ENCODE measurements around the gene MYO7B. TPM values are rescaled to one million over a fixed set of nuclear protein-coding genes. Genes with fewer than 3 reads are reported as not detected.

The MYO7B gene
- total RNA-seq, 1 donor from 2014 or later: 0.46 TPM

- intact Hi-C loops (cut with DNase I): loop anchor here (2.0 kb wide), 1 partner anchor 16 kb away; the partner anchor contains the start of gene LIMS2
- ATAC-seq: no peak
- peak; percentile 66 for DNase-seq (ENCODE audit: missing footprints)
Observed at GRCh38 chr2:127658641-127659407, 123.3 kb downstream of the MYO7B start.

DNA sequence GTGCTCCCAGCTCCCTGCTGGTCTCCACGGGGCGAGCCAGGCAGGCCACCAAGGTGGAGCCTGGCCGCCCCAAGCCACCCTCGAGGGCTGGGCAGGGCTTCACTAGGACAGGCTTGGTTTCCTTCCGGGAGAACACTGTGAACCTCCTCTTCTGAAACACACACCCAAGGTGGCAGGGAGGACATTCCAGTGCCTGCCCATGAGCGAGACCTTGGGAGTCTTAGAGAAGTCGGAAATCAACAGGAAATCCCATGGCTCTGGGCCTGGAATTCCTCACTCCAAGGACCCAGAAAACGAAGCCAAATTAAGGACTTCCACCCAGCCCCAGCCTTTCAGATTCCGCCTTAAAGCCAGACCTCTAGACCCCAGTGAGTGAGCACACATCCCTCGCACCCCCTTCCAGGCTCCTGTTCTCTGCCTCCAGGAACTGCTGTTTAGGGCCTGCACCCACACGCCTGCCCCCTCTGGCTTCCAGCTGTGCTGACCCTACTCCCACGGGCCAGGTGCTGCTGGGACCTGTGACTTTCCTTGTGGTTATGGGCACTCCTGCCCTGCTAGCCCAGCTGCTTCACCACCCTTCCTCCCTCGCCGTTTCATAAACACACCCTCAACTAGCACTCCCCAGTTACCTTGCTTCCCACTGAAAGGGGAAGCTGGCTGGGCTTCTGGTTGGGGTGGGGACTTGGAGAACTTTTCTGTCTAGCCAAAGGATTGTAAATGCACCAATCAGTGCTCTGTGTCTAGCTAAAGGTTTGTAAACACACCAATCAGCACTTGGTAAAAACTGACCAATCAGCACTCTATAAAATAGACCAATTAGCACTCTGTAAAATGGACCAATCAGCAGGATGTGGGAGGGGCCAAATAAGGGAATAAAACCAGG lies 124.2 kb downstream of the MYO7B start:
- peak; percentile 64 for DNase-seq (ENCODE audit: missing footprints)
- peak; percentile 24 for ATAC-seq
- intact Hi-C loops (cut with DNase I): loop anchor here (2.0 kb wide), 1 partner anchor 15 kb away; the partner anchor contains the start of gene LIMS2

DNA sequence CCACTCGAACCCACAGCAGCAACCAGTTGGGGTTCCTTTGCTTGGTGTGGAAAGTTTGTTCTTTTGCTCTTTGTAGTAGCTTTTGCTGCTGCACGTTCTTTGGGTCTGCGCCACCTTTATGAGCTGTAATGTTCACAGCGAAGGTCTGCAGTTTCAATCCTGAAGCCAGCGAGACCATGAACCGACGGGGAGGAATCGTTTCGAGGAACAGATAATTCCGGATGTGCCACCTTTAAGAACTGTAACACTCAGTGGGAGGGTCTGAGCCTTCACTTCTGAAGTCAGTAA lies 124.8 kb downstream of the MYO7B start:
- DNase-seq (ENCODE audit: missing footprints): no peak
- ATAC-seq: no peak
- intact Hi-C loops (cut with DNase I): no loop called here

DNA sequence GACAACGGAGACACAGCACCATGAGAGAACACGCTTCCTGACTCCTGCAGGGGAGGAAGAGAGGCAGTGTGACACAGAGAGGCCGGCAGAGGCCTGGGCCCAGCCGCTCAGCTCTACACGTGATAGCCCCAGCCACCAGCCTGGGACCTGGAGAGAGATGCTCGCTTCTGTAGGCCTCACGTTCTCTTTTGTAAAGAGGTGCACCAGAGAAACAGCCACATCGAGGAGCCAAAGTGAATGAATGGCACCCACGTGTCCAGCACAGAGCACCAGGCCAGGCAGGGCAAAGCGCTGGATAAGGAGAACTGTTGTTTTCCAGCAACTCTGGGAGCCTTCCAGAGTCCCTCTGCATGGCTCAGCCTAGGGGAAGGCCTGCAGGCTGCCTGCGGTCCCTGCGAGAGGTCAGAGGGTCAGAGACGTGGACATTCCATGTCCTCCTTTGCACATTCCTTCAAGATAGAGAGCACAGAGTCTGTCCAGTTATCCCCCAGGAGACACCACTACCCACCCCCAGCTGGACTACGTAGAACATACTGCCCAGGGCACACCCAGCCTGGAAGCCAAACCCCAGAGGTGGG lies 125.7 kb downstream of the MYO7B start:
- intact Hi-C loops (cut with DNase I): no loop called here
- ATAC-seq (no peak), DNase-seq (ENCODE audit: missing footprints) (peak; percentile 59)

DNA sequence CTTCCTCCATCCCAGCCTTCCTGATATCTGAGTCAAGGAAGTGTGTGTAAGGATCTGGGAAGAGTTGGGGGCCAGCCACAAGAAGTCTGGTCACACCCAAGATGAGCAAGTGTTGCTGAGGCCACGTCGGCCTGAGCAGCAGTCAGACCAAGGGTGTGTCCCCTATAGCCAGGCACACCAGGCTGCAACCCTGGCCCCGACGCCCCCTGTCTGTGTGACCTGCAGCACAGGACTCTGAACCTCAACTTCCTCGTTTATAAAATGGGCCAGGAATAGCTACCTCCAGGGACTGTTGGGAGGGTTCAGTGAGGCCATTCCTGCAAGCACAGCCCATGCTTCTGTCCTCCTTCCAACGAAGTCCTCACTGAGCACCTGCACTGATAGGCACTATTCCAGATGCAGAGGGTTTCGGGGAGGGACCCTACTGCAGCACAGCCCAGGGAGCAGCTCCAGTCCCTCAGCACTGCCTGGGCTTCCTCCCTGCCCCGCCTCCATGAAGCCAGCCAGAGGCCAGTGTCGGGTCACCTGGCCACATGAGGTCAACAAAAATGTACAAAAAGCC lies 126.5 kb downstream of the MYO7B start:
- intact Hi-C loops (cut with DNase I): no loop called here
- DNase-seq (ENCODE audit: missing footprints) (peak; percentile 69), ATAC-seq (peak; percentile 32)

DNA sequence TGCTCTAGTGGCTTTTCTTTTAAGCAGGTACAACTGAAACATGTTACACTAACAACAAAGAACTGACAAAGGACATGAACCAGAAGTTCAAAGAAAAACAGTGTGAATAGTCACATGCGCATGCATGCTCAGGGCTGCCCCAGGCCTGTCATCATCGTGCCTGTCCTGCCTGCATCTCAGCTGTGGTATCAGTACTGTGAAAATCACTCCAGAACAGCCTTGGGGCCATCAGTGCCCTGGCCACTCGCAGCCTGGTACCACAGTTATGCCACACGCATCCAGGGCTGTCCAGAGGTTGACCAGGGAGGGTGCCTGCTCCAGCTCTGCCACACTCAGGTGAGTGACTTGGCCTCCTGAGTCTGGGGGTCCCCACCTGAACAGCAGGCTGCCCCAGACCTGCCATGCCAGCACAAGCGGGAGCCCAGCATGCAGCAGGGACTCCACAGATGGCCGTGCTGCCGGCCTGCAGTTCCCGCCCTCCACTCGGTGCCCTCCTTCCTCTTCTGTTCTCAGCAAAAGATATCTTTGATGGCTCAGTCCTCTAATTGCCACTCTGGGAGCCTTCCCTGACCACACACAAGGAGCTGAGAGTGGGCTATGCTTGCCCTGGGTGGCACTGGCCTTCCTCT lies 127.6 kb downstream of the MYO7B start:
- ATAC-seq (peak; percentile 27), DNase-seq (ENCODE audit: missing footprints) (no peak)
- intact Hi-C loops (cut with DNase I): no loop called here

- ATAC-seq: no peak
Observed at GRCh38 chr2:127663566-127664064, 128.1 kb downstream of the MYO7B start.

DNA sequence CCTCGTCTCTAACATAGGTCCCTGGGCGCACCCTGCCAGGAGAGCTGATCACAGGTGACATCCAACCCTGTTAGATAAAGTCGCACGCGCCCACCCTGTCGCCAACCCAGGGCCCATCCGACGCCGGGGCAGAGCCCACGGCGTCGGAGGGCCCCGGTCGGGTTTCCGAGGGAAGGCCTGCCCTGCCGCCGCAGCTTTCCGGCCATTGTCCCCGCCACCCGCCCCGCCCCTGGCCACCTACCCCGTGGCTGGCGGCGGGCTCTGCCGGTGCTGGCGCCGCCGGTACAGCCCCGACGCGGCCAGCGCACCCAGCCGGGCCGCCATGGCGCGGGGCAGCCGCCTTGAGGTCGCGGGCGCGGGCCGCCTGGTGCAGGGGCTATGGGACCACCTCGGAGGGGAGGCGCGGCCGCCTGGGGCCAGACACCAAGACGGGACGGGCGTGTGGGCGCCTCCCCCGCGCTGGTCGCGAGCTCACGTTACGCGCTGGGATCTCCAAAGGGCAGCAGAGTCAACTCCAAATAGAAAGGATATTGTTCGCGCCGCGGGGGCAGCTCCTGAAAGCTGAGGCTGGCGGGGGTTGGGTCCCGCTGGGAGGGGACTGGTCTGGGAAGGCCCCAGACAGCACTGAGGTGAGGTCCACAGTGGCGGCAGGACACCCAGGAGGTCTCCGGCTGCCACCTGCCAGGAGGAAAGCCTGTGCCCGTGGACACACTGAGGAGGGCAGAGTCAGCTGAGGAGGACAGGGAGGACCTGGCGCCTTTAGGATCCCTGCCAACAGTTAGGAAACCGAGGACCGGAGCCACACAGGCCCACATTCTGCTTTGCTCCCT lies 128.8 kb downstream of the MYO7B start:
- no peak for DNase-seq (ENCODE audit: missing footprints)
- intact Hi-C loops (cut with DNase I): no loop called here
- peak; percentile 9 for ATAC-seq

More at GRCh38 chr2:127663566-127664064, 128.1 kb downstream of the MYO7B start:
- intact Hi-C loops (cut with DNase I): no loop called here
- DNase-seq (ENCODE audit: missing footprints): no peak

GRCh38 chr2:127664895-127665225 lies 129.4 kb downstream of the MYO7B start:
- intact Hi-C loops (cut with DNase I): no loop called here
- ATAC-seq: no peak
- no peak for DNase-seq (ENCODE audit: missing footprints)

- intact Hi-C loops (cut with DNase I): no loop called here
- ATAC-seq: no peak
- no peak for DNase-seq (ENCODE audit: missing footprints)
Observed at GRCh38 chr2:127665267-127665893, 129.9 kb downstream of the MYO7B start.

GRCh38 chr2:127669056-127669455 lies 133.6 kb downstream of the MYO7B start:
- no peak for ATAC-seq

DNA sequence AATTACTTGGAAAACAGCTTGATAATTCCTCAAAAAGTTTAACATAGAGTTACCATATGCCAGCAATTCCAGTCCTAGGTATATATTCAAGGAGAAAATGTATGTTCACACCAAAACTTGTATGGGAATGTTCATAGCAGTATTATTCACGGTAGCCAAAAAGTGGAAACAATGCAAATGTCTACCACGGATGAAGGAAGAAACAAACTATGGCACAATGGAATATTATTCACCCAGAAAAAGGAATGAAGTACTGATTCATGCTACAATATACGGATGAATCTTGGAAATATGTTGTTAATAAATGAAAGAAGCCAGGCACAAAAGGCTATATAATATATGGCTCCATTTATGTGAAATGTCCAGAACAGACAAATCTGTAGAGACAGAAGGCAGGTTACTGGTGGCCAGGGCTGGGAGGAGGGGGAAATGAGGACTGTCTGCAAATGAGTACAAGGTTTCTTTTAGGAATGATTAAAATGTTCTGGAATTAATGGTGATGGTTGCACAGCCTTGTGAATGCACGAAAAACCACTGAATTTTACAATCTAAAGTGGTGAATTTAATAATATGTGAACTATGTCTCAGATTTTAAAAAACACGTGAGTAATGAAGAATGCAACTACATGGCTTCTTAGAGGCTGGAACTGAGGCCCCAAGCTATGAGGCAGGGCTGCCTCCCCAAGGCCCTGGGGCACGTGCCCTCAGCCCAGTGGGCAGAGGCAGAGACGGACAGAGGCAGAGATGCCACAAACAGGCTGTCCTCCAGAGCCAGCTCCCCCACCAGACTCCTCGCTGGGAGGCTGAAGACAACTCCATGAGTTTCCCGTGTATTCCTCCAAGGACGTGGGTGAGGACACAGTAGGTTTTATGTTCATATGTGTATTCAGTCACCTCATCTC lies 134.8 kb downstream of the MYO7B start:
- intact Hi-C loops (cut with DNase I): loop anchor here (5.0 to 10.0 kb wide), 2 partner anchors 33 to 146 kb away; partner anchors contain the start of gene IWS1
- no peak for DNase-seq (ENCODE audit: missing footprints)
- ATAC-seq: no peak

More at GRCh38 chr2:127669056-127669455, 133.6 kb downstream of the MYO7B start:
- intact Hi-C loops (cut with DNase I): no loop called here
- no peak for DNase-seq (ENCODE audit: missing footprints)

- intact Hi-C loops (cut with DNase I): loop anchor here (5.0 to 10.0 kb wide), 2 partner anchors 34 to 146 kb away; partner anchors contain the start of gene IWS1
- ATAC-seq (no peak), DNase-seq (ENCODE audit: missing footprints) (no peak)
Observed at GRCh38 chr2:127670957-127671290, 135.4 kb downstream of the MYO7B start.

DNA sequence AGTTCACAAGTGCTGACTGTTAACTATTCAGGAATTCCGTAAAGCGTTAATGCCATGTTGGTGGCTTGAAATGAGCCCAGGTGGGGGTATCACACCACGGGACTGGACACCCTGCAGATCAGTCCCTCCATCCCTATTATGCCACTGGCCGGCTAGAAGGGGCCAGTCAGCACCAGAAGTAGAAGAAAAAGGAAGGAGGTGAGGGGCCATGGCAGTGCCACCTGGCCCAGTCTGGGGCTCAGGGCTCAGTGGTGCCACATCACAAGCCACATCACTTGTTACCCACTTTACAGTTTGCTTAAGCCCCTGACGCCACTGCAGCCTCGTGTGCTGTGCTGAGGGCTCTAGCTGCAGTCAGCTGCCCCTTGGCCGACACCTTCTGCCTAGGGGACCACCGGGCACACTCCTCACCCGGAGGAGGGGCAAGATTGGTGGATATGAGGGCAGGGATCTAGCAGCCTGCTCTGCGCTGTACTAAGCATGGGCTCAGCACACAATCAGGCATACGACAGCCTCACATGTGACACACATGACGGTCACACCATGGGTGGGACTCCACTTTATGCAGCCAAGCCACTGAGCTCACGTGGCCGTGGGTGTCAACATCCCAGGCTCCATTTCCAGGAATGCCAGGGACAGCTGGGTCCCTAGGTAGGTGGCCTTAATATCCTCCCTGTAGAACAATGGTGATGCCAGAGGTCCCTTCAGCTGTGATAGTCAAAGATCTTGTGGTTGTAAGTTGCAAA lies 136.2 kb downstream of the MYO7B start:
- intact Hi-C loops (cut with DNase I): loop anchor here (5.0 to 10.0 kb wide), 2 partner anchors 34 to 147 kb away; partner anchors contain the start of gene IWS1
- ATAC-seq: no peak
- no peak for DNase-seq (ENCODE audit: missing footprints)

- ATAC-seq (peak; percentile 30), DNase-seq (ENCODE audit: missing footprints) (no peak)
- intact Hi-C loops (cut with DNase I): loop anchor here (5.0 to 10.0 kb wide), 2 partner anchors 35 to 148 kb away; partner anchors contain the start of gene IWS1
Observed at GRCh38 chr2:127672341-127673224, 137.1 kb downstream of the MYO7B start.

Data from Right ventricle myocardium inferior (tissue), 1 donor.